PC-9 (cell line): ENCODE data around the gene RPS6KA5.
A peak's percentile ranks its signal among the peaks of the same experiment; 100 is the strongest.

Source experiments
- EZH2 ChIP-seq: fragments of 200-600 bp; sonication (generic); IDR thresholded peaks from 2 replicates; pipeline ENCODE4 v1.8.0; 2017; ENCODE audit warnings: antibody characterized with exemption, low read depth
- TF ChIP-seq, protein P1 (sequence below): fragments of 200-600 bp; sonication (generic); conservative IDR thresholded peaks from 2 replicates; pipeline ENCODE4 v1.6.1; 2017; ENCODE audit warnings: mixed run types, antibody characterized with exemption, mild to moderate bottlenecking, moderate library complexity

DNA sequence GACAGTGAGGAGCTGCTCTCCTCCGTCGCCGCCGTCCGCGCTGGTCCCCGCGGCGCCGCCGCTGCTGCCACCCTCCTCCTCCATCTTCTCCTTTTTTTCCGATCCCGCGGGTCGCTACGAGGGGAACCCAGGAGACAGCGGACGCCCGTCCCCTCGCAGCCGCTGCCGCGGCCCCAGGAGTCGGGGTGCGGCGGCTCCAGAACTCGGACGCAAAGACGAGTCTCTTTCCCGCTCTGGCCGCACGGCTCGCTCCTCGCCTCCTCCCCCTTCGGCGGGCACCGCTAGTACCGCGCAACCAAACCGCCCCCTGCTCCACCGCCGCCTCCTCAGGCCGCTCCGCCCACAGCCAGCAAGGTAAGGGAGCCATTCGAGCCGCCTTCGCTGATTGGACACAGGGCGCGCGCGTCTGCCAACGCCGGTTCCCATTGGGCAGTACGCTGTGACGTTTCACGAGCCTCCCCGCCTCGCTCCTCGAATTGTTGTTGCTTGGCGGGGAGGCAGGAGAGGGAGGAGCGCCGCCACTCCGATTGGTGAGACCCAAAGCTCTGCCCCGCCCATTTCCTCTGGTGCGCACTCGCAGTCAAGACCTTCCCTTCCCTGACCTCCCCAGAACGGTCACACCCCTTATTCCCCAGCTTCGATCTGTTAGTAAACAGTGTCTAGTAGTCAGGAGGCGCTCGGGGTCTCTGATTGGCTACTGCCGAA lies at the start of gene RPS6KA5:
- TF ChIP-seq, protein P1, sequence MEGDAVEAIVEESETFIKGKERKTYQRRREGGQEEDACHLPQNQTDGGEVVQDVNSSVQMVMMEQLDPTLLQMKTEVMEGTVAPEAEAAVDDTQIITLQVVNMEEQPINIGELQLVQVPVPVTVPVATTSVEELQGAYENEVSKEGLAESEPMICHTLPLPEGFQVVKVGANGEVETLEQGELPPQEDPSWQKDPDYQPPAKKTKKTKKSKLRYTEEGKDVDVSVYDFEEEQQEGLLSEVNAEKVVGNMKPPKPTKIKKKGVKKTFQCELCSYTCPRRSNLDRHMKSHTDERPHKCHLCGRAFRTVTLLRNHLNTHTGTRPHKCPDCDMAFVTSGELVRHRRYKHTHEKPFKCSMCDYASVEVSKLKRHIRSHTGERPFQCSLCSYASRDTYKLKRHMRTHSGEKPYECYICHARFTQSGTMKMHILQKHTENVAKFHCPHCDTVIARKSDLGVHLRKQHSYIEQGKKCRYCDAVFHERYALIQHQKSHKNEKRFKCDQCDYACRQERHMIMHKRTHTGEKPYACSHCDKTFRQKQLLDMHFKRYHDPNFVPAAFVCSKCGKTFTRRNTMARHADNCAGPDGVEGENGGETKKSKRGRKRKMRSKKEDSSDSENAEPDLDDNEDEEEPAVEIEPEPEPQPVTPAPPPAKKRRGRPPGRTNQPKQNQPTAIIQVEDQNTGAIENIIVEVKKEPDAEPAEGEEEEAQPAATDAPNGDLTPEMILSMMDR = 0 out of 2 replicates have a peak, but pooled peaks have one; percentile 15
- TF ChIP-seq EZH2 = no peak
